Caco-2 (cell line): ENCODE data around the gene LEO1. TPM values are rescaled to one million over a fixed set of nuclear protein-coding genes. Genes with fewer than 3 reads are reported as not detected.

Source experiments
- BruUV-seq: library from RNA; stranded (reverse); fragments of 400-500 nt; replicated peaks from 2 replicates; lab custom pipeline; 2021; lab: Mats Ljungman, UMichigan
- CTCF ChIA-PET: fragments of 300-600 bp; sonication (Branson Sonifier 250); formaldehyde crosslinking; loops from one replicate; lab custom pipeline; 2022; ENCODE audit warnings: antibody characterized with exemption; lab: Charles Lee
- POLR2A ChIA-PET: fragments of 300-600 bp; sonication (Branson Sonifier 250); formaldehyde crosslinking; loops from one replicate; lab custom pipeline; 2022; ENCODE audit warnings: antibody characterized with exemption; lab: Charles Lee
- DNase-seq, 2 experiments: peaks; one replicate each; pipeline versions ENCODE4 v3.0.0 to v3.0.0-alpha.2; 2020 to 2022
- H3K27me3 ChIP-seq: replicated peaks from 2 replicates; pipeline ENCODE4 v1.6.0; 2011; ENCODE audit warnings: low read length; ENCODE audit not compliant: control insufficient read depth, insufficient read depth
- H3K36me3 ChIP-seq: 2 replicates; pipeline ENCODE4 v1.5.1; 2011; ENCODE audit warnings: low read length; ENCODE audit not compliant: control insufficient read depth, insufficient read depth
- H3K4me1 ChIP-seq: fragments of 250-450 bp; sonication (Bioruptor Pico); 2 replicates; pipeline ENCODE4 v1.5.1; 2020; ENCODE audit warnings: mild to moderate bottlenecking
- H3K4me3 ChIP-seq: 2 replicates; pipeline ENCODE4 v1.5.1; 2011; ENCODE audit warnings: low read depth, mild to moderate bottlenecking, control low read depth, low read length
- H3K9me3 ChIP-seq: fragments of 250-450 bp; sonication (Bioruptor Pico); 2 replicates; pipeline ENCODE4 v1.5.1; 2020; ENCODE audit warnings: mild to moderate bottlenecking, moderate library complexity
- H3K27ac Mint-ChIP-seq: one replicate; pipeline ENCODE4 v1.8.0; 2022; ENCODE audit warnings: mixed read lengths; ENCODE audit not compliant: unreplicated experiment
- H3K27me3 Mint-ChIP-seq: one replicate; pipeline ENCODE4 v1.8.0; 2022; ENCODE audit warnings: mixed read lengths; ENCODE audit not compliant: insufficient read depth, unreplicated experiment
- H3K36me3 Mint-ChIP-seq: one replicate; pipeline ENCODE4 v1.8.0; 2022; ENCODE audit warnings: mild to moderate bottlenecking, mixed read lengths; ENCODE audit not compliant: insufficient read depth, unreplicated experiment
- H3K4me1 Mint-ChIP-seq: one replicate; pipeline ENCODE4 v1.8.0; 2022; ENCODE audit warnings: low read depth, mixed read lengths; ENCODE audit not compliant: unreplicated experiment
- H3K4me3 Mint-ChIP-seq: one replicate; pipeline ENCODE4 v1.8.0; 2022; ENCODE audit warnings: mild to moderate bottlenecking, moderate library complexity, mixed read lengths; ENCODE audit not compliant: unreplicated experiment
- H3K9me3 Mint-ChIP-seq: one replicate; pipeline ENCODE4 v1.8.0; 2022; ENCODE audit warnings: mixed read lengths; ENCODE audit not compliant: unreplicated experiment
- CTCF ChIP-seq, 2 experiments: fragments of 200-600 bp in 1 of 2; IDR thresholded peaks; 1 replicate in 1 of 2; 2 replicates in 1 of 2; pipeline versions ENCODE4 v1.5.1 to v1.8.0; 2011 to 2022; ENCODE audit warnings: antibody characterized with exemption in 1 of 2, control low read depth in 1 of 2, inconsistent platforms in 1 of 2, low read depth in 1 of 2, low read length in 1 of 2, mild to moderate bottlenecking in 1 of 2, moderate library complexity in 1 of 2; ENCODE audit not compliant: insufficient read depth in 1 of 2, severe bottlenecking in 1 of 2, unreplicated experiment in 1 of 2
- intact Hi-C: fragments of 100-400 bp; cut with micrococcal nuclease; formaldehyde crosslinking; loops from one replicate; pipeline ENCODE4 v1.10.0; 2022; ENCODE audit not compliant: unreplicated experiment
- total RNA-seq: library from RNA; stranded (reverse); gene quantifications from 2 replicates; pipeline ENCODE4 v1.2.3, GENCODE V29; 2022

Gene LEO1
- total RNA-seq, 1 experiment from 2014 or later: 30.7 TPM

GRCh38 chr15:51939216-51939615 is 32.4 kb downstream of the LEO1 start:
- Mint-ChIP-seq H3K4me3 (no peak overlapping the region), H3K27me3 (no peaks in the 10 kb centered on the region), H3K9me3 (no peaks in the 10 kb centered on the region), H3K4me1 (no peaks in the 10 kb centered on the region), H3K36me3 (peaks cover 51% of the 10 kb centered on the region), H3K27ac (no peak overlapping the region)
- DNase-seq: no peak
- no peak for TF ChIP-seq CTCF (IDR thresholded peaks at IDR 0.05; ENCODE audit: insufficient read depth in 1 of 2, low read depth in 1 of 2, low read length in 1 of 2, severe bottlenecking in 1 of 2, unreplicated experiment in 1 of 2)
- Histone ChIP-seq H3K4me1 (no peaks in the 10 kb centered on the region), H3K27me3 (no peaks in the 10 kb centered on the region), H3K36me3 (no peaks in the 10 kb centered on the region), H3K9me3 (no peaks in the 10 kb centered on the region), H3K4me3 (no peak overlapping the region)
- CTCF ChIA-PET: no interaction called here
- POLR2A ChIA-PET: no interaction called here
- intact Hi-C loops: no loop called here
- no TSS peak for BruUV-seq

- H3K4me3 Mint-ChIP-seq: no peak overlapping the region
- H3K9me3 Mint-ChIP-seq: no peaks in the 10 kb centered on the region
- H3K4me1 ChIP-seq: no peaks in the 10 kb centered on the region
- no peak overlapping the region for H3K27ac Mint-ChIP-seq
- DNase-seq: no peak
- POLR2A ChIA-PET: no interaction called here
- H3K4me1 Mint-ChIP-seq: no peaks in the 10 kb centered on the region
- no peak for TF ChIP-seq CTCF (IDR thresholded peaks at IDR 0.05; ENCODE audit: insufficient read depth in 1 of 2, low read depth in 1 of 2, low read length in 1 of 2, severe bottlenecking in 1 of 2, unreplicated experiment in 1 of 2)
- no TSS peak for BruUV-seq
- no peaks in the 10 kb centered on the region for H3K27me3 Mint-ChIP-seq
- intact Hi-C loops: no loop called here
- H3K9me3 ChIP-seq: no peaks in the 10 kb centered on the region
- H3K36me3 ChIP-seq: no peaks in the 10 kb centered on the region
- H3K36me3 Mint-ChIP-seq: peaks cover 43% of the 10 kb centered on the region
- CTCF ChIA-PET: no interaction called here
- no peak overlapping the region for H3K4me3 ChIP-seq
- H3K27me3 ChIP-seq: no peaks in the 10 kb centered on the region
These were observed 33.3 kb downstream of the LEO1 start for GRCh38 chr15:51938286-51938685.

- Histone ChIP-seq H3K36me3 (no peaks in the 10 kb centered on the region), H3K4me3 (no peak overlapping the region), H3K27me3 (no peaks in the 10 kb centered on the region), H3K9me3 (no peaks in the 10 kb centered on the region), H3K4me1 (no peaks in the 10 kb centered on the region)
- ChIA-PET POLR2A (interaction anchor here (0.6 kb wide), 1 partner anchor 35 kb away, joined by 3 read pairs; the partner anchor contains the start of gene LEO1), CTCF (no interaction called here)
- intact Hi-C loops: no loop called here
- TF ChIP-seq CTCF (IDR thresholded peaks at IDR 0.05; ENCODE audit: insufficient read depth in 1 of 2, low read depth in 1 of 2, low read length in 1 of 2, severe bottlenecking in 1 of 2, unreplicated experiment in 1 of 2): no peak
- H3K36me3 Mint-ChIP-seq: peaks cover 29% of the 10 kb centered on the region
- H3K27ac Mint-ChIP-seq: no peak overlapping the region
- no TSS peak for BruUV-seq
- no peak overlapping the region for H3K4me3 Mint-ChIP-seq
- no peaks in the 10 kb centered on the region for H3K4me1 Mint-ChIP-seq
- no peaks in the 10 kb centered on the region for H3K9me3 Mint-ChIP-seq
- no peak for DNase-seq
- H3K27me3 Mint-ChIP-seq: no peaks in the 10 kb centered on the region
These were observed 35.5 kb downstream of the LEO1 start for GRCh38 chr15:51936105-51936478.
